ENCODE data around the gene CDKN2B-AS1. TPM values are rescaled to one million over a fixed set of nuclear protein-coding genes. Genes with fewer than 3 reads are reported as not detected.

The CDKN2B-AS1 gene
- total RNA-seq, 1 donor from 2014 or later, result not detected

DNA sequence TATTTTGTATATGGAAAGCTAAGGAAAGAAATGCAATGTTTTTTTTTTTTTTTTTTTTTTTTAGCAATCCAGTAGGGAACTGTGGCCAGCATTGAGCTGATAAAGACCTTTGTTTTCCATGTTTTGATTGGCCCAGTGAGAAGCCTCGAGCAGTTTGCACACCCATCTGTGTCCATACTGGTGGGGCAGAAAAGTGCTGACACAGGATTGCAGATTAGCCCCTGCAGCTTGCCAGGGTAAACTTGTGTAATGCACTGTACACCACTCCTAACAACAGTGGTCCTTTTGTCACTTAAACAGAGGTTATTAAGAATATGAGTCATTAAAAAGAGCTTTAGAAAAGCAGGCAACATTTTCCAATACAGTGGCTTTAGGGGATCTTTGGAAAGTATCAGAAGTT is 147.3 kb downstream of the CDKN2B-AS1 start:
- TF ChIP-seq EZH2 (IDR thresholded peaks at IDR 0.05) (no peak), EZH2phosphoT487 (IDR thresholded peaks at IDR 0.05) (no peak)
- TF ChIP-seq, protein P1, sequence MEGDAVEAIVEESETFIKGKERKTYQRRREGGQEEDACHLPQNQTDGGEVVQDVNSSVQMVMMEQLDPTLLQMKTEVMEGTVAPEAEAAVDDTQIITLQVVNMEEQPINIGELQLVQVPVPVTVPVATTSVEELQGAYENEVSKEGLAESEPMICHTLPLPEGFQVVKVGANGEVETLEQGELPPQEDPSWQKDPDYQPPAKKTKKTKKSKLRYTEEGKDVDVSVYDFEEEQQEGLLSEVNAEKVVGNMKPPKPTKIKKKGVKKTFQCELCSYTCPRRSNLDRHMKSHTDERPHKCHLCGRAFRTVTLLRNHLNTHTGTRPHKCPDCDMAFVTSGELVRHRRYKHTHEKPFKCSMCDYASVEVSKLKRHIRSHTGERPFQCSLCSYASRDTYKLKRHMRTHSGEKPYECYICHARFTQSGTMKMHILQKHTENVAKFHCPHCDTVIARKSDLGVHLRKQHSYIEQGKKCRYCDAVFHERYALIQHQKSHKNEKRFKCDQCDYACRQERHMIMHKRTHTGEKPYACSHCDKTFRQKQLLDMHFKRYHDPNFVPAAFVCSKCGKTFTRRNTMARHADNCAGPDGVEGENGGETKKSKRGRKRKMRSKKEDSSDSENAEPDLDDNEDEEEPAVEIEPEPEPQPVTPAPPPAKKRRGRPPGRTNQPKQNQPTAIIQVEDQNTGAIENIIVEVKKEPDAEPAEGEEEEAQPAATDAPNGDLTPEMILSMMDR (IDR thresholded peaks at IDR 0.05), result no peak

DNA sequence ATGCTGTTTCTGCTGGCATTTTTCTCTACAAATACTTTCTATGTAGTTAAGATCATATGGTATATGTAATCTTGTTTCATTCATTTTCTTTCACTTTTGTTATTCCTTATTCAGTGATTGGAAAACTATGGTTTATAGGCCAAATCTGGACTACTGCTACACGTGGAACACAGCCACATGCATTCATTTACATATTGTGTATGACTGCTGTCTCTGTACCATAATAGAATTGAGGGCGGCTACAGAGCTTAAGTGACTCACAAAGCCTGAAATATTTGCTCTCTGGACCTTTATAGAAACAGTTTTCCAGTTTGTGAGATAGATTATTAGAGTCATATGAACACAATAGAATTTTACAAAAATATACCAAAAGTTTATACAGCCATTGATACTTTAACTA is 148.1 kb downstream of the CDKN2B-AS1 start:
- H3K4me3 ChIP-seq, result no peak overlapping the region
- H4K20me1 ChIP-seq (ENCODE audit: low read depth), result no peaks in the 10 kb centered on the region
- H3K9me3 Mint-ChIP-seq, result no peaks in the 10 kb centered on the region
- no peaks in the 10 kb centered on the region for H3K9me3 ChIP-seq (ENCODE audit: low read depth)
- H3K4me1 Mint-ChIP-seq, result peaks cover 2% of the 10 kb centered on the region
- no peak overlapping the region for H3K27ac ChIP-seq
- H3F3A ChIP-seq (ENCODE audit: low read depth), result no peaks in the 10 kb centered on the region
- DNase-seq (ENCODE audit: low spot score), result no peak
- no peaks in the 10 kb centered on the region for H3K36me3 ChIP-seq
- no peak for TF ChIP-seq EZH2 (IDR thresholded peaks at IDR 0.05)
- TF ChIP-seq, protein P1 (IDR thresholded peaks at IDR 0.05), result no peak
- no peak for TF ChIP-seq EZH2phosphoT487 (IDR thresholded peaks at IDR 0.05)
- H3K27ac Mint-ChIP-seq, result no peak overlapping the region
- H3K4me3 Mint-ChIP-seq, result no peak overlapping the region
- no peak overlapping the region for H3K9ac ChIP-seq
- H3K4me1 ChIP-seq, result no peaks in the 10 kb centered on the region
- no peaks in the 10 kb centered on the region for H3K27me3 Mint-ChIP-seq (ENCODE audit: insufficient read depth, low read depth)
- no peaks in the 10 kb centered on the region for H3K27me3 ChIP-seq
- no peaks in the 10 kb centered on the region for H3K79me2 ChIP-seq (ENCODE audit: low read depth)
- H3K36me3 Mint-ChIP-seq, result no peaks in the 10 kb centered on the region
- no peak overlapping the region for H2AFZ ChIP-seq (replicated peaks)
- H3K4me2 ChIP-seq, result no peak overlapping the region

More for the DNA sequence above, 147.3 kb downstream of the CDKN2B-AS1 start:
- H3K27ac Mint-ChIP-seq, result no peak overlapping the region
- H3F3A ChIP-seq (ENCODE audit: low read depth), result no peaks in the 10 kb centered on the region
- no peak overlapping the region for H3K4me3 ChIP-seq
- no peaks in the 10 kb centered on the region for H3K9me3 Mint-ChIP-seq
- H4K20me1 ChIP-seq (ENCODE audit: low read depth), result no peaks in the 10 kb centered on the region
- no peak overlapping the region for H2AFZ ChIP-seq (replicated peaks)
- H3K27me3 Mint-ChIP-seq (ENCODE audit: insufficient read depth, low read depth), result no peaks in the 10 kb centered on the region
- no peak overlapping the region for H3K4me3 Mint-ChIP-seq
- H3K36me3 ChIP-seq, result no peaks in the 10 kb centered on the region
- H3K36me3 Mint-ChIP-seq, result no peaks in the 10 kb centered on the region
- H3K4me2 ChIP-seq, result no peak overlapping the region
- peaks cover 2% of the 10 kb centered on the region for H3K4me1 Mint-ChIP-seq
- H3K4me1 ChIP-seq, result no peaks in the 10 kb centered on the region
- H3K27me3 ChIP-seq, result no peaks in the 10 kb centered on the region
- H3K9me3 ChIP-seq (ENCODE audit: low read depth), result no peaks in the 10 kb centered on the region
- H3K27ac ChIP-seq, result no peak overlapping the region
- no peaks in the 10 kb centered on the region for H3K79me2 ChIP-seq (ENCODE audit: low read depth)
- peak; percentile 8 for DNase-seq (ENCODE audit: low spot score)
- no peak overlapping the region for H3K9ac ChIP-seq

DNA sequence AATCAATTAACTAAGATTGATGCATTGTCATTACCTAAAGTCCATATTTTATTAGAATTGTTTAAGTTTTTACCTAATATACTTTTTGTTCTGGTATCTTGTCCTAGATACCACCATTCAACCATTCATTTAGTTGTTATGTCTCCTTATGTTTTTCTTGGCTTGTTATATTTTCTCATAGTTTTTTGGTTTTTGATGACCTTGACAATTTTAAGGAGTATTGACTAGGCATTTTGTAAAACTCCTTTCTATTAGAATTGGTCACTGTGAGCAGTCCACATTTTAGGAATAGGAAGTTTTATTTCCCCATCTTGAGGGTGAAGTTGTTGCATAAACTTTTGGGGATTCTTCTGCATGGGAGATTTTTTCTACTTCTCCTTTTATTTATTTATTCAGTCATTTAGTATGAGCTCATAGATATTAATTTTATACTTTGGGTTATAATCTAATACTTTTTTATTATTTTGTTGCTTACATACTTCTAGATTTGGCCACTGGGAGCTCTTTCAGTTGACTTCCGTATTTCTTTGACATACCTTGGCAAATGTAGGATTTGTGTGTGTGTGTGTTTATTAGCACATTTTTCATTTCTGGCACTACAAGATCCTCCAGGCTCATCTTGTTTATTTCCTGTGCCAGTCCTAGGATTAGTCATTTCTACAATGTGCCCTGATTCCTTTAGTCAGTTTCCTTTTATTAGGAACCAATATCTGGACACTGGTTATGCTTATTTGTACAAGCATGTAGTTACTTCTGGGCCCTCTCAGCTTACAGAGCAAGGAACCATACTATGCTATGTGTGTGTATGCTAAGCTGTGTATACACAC is 149.4 kb downstream of the CDKN2B-AS1 start:
- Histone ChIP-seq H4K20me1 (ENCODE audit: low read depth) (no peaks in the 10 kb centered on the region), H3K79me2 (ENCODE audit: low read depth) (no peaks in the 10 kb centered on the region), H2AFZ (replicated peaks) (no peak overlapping the region), H3K27me3 (no peaks in the 10 kb centered on the region), H3K9ac (no peak overlapping the region), H3F3A (ENCODE audit: low read depth) (no peaks in the 10 kb centered on the region), H3K9me3 (ENCODE audit: low read depth) (no peaks in the 10 kb centered on the region), H3K36me3 (no peaks in the 10 kb centered on the region), H3K4me2 (no peak overlapping the region), H3K27ac (no peak overlapping the region), H3K4me1 (no peaks in the 10 kb centered on the region), H3K4me3 (no peak overlapping the region)
- TF ChIP-seq EZH2 (IDR thresholded peaks at IDR 0.05) (no peak), EZH2phosphoT487 (IDR thresholded peaks at IDR 0.05) (no peak)
- TF ChIP-seq, protein P1 (IDR thresholded peaks at IDR 0.05), result no peak
- Mint-ChIP-seq H3K36me3 (no peaks in the 10 kb centered on the region), H3K4me1 (peaks cover 2% of the 10 kb centered on the region), H3K27me3 (ENCODE audit: insufficient read depth, low read depth) (no peaks in the 10 kb centered on the region), H3K27ac (no peak overlapping the region), H3K4me3 (no peak overlapping the region), H3K9me3 (no peaks in the 10 kb centered on the region)
- DNase-seq (ENCODE audit: low spot score), result no peak

Measured in neural progenitor cell (in vitro differentiated cells).